Thoracic aorta (tissue), 2 donors: ENCODE data around the gene RASGRP2. TPM values are rescaled to one million over a fixed set of nuclear protein-coding genes. Genes with fewer than 3 reads are reported as not detected.

Source experiments
- ATAC-seq: fragments of 150-250 bp; one replicate; pipeline ENCODE4 v1.8.0; 2017; ENCODE audit warnings: low read depth; ENCODE audit not compliant: insufficient number of reproducible peaks, low FRiP score
- DNase-seq: peaks from one replicate; pipeline ENCODE4 v3.0.0-alpha.2; 2020; ENCODE audit warnings: low spot score
- H3K27ac ChIP-seq, 2 donors: fragments of 200-600 bp; sonication (generic); 1 replicate in 1 of 2; 2 replicates in 1 of 2; pipeline ENCODE4 v1.5.1; 2016; ENCODE audit warnings: mild to moderate bottlenecking in 2 of 2, moderate library complexity in 2 of 2
- H3K27me3 ChIP-seq: fragments of 200-600 bp; sonication (generic); replicated peaks from 2 replicates; pipeline ENCODE4 v1.6.0; 2016; ENCODE audit warnings: mild to moderate bottlenecking; ENCODE audit not compliant: insufficient read depth
- H3K36me3 ChIP-seq: fragments of 200-600 bp; sonication (generic); one replicate; pipeline ENCODE4 v1.5.1; 2016
- H3K4me1 ChIP-seq, 2 donors: fragments of 200-600 bp; sonication (generic); 1 replicate in 1 of 2; 2 replicates in 1 of 2; pipeline versions ENCODE4 v1.5.1 to v1.6.0; 2016; ENCODE audit warnings: low read depth in 2 of 2, mild to moderate bottlenecking in 1 of 2; ENCODE audit not compliant: control insufficient read depth in 1 of 2
- H3K4me3 ChIP-seq: fragments of 200-600 bp; sonication (generic); 2 replicates; pipeline ENCODE4 v1.5.1; 2016; ENCODE audit warnings: mild to moderate bottlenecking
- H3K9me3 ChIP-seq: fragments of 200-600 bp; sonication (generic); 2 replicates; pipeline ENCODE4 v1.5.1; 2016
- total RNA-seq, 2 donors: library from RNA; depleted of rRNA; stranded (reverse); fragments of >200 nt; gene quantifications; one replicate each; pipeline versions ENCODE4 v1.1.0 to v1.2.3, GENCODE V29; 2016
- TF ChIP-seq, protein P1 (sequence below): fragments of 200-600 bp; sonication (generic); IDR thresholded peaks from one replicate; pipeline ENCODE4 v1.5.1; 2019; ENCODE audit warnings: antibody characterized with exemption

The RASGRP2 gene
- total RNA-seq, 2 donors from 2014 or later = 78.4 to 89.1 TPM

DNA sequence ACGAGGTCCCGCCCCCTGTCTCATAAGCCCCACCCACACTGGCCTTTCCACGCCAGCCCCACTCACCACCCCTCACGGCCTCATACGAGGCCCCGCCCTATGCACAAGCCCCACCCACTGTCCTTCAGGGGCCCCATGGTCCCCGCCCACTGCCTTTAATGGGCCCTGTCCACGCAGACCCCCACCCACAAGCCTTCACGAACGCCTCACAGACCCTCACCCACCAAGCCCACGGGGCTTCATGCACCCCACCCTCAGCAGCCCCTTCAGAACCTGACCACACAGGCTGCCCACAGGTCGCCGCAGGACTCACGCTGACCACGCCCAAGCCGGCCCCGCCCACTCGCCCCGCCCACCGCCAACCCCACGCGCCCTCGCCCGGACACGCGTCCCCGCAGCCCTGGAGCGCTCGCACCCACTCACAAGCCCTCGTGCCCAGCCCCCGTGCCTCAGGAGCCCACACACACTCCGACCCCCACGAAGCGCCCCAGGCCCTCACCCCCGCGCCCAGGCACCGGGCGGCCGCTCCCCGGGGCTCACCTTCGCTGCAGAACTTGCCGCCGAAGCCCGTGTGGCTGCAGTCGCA, 31.4 kb downstream of the RASGRP2 start:
- no peak for DNase-seq

DNA sequence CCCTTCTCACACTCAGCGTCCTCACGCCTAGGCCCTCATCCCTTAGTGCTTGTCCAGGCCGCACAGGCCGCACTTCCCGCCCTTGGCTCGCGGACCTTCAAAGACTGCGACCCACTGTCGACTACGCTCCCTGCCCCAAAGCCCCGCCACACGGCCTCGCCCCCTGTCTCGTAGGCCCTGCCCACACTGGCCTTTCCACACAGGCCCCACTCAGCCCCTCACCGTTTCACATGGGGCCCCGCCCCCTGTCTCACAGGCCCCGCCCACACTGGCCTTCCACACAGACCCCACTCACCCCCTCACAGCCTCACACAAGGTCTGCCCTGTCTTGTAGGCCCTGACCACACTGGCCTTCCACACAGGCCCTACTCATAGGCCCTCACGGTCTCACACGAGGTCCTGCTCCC, 32.0 kb downstream of the RASGRP2 start:
- TF ChIP-seq, protein P1, sequence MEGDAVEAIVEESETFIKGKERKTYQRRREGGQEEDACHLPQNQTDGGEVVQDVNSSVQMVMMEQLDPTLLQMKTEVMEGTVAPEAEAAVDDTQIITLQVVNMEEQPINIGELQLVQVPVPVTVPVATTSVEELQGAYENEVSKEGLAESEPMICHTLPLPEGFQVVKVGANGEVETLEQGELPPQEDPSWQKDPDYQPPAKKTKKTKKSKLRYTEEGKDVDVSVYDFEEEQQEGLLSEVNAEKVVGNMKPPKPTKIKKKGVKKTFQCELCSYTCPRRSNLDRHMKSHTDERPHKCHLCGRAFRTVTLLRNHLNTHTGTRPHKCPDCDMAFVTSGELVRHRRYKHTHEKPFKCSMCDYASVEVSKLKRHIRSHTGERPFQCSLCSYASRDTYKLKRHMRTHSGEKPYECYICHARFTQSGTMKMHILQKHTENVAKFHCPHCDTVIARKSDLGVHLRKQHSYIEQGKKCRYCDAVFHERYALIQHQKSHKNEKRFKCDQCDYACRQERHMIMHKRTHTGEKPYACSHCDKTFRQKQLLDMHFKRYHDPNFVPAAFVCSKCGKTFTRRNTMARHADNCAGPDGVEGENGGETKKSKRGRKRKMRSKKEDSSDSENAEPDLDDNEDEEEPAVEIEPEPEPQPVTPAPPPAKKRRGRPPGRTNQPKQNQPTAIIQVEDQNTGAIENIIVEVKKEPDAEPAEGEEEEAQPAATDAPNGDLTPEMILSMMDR = no peak
- ATAC-seq (no peak), DNase-seq (no peak)
- peaks cover 3 to 6% of the 10 kb centered on the region in 2 donors for H3K4me1 ChIP-seq
- peaks cover 7% of the 10 kb centered on the region for H3K27me3 ChIP-seq
- H3K36me3 ChIP-seq = no peaks in the 10 kb centered on the region
- no peak overlapping the region for H3K27ac ChIP-seq
- no peaks in the 10 kb centered on the region for H3K9me3 ChIP-seq
- no peak overlapping the region for H3K4me3 ChIP-seq

More for the DNA sequence above, 31.4 kb downstream of the RASGRP2 start:
- TF ChIP-seq, protein P1 = no peak
- Histone ChIP-seq H3K36me3 (no peaks in the 10 kb centered on the region), H3K4me3 (no peak overlapping the region), H3K27ac (no peak overlapping the region), H3K9me3 (no peaks in the 10 kb centered on the region), H3K4me1 (peaks cover 3 to 6% of the 10 kb centered on the region in 2 donors), H3K27me3 (peaks cover 7% of the 10 kb centered on the region)
- ATAC-seq = no peak

DNA sequence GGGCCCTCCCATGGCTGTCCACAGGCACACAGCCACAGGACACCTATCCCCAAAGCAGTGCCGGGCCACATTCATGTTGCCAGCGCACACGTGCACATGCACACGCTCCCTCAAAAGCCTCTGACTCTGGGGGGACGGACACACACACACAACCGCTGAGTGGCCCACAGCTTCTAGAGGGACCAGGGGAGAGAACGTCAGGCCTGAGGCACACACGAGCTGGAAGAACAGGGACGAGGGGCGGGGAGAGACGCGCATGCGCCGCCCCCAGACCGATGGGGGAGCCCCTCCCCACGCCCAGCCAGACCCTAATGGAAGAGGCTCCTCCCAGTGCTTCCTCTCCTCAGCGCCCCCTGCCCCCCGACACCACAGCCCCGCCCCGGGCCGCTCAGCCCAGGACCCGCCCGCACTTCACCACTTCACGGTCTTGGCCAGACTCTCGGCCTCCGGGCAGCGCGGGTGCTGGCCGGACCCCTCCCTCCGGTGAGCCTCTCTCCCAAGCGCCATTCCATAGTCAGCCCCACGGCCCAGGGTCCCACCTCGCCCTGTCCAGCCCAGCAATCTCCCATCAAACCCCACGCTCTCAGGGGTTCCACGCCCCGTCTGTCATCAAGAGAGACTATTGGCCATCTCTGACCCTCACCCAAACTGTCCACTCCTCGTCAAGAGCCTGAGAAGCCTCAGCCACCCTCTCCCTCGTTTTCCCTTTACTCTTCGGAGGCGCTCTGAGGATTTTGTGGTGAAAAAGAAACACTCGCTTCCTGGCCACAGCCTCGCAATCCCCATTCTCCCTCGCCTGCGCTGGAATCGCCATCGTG, 32.6 kb downstream of the RASGRP2 start:
- no peaks in the 10 kb centered on the region for H3K36me3 ChIP-seq
- H3K9me3 ChIP-seq = no peaks in the 10 kb centered on the region
- H3K27ac ChIP-seq = no peak overlapping the region
- TF ChIP-seq, protein P1 = no peak
- H3K4me1 ChIP-seq = peaks cover 3 to 6% of the 10 kb centered on the region in 2 donors
- DNase-seq (no peak), ATAC-seq (no peak)
- no peak overlapping the region for H3K4me3 ChIP-seq
- peaks cover 6% of the 10 kb centered on the region for H3K27me3 ChIP-seq

DNA sequence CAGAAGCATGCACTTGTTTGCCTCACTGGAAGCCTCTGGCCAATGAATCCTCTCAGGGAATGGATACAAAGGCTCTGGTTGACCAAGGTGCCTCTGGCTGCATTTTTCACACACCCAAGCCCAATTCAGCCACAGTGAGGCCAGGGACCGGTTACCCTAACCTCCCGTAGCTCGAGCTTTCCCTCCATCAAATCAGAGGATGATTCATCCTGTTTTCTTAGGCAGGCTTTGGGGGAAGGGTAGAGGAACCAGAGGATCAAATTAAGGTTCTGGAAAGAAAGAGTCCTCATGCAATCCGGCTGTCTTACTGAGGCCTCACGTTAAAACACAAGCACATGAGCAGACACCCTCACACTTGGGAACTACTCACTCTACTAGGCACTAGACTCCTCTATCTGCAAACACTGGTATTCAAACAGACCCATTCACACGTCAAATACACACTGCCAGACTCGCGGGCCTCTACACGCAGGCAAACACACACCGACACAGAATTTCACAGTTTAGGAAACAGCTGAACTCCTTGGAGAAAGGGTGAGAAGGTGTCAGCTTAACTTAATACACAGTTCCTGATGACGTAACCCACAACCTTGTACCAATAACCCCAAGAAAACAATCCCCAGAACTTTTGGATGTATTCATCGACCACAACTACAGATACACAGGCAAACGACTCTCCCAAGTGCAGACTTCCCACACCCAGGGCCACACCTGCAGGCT, 33.4 kb downstream of the RASGRP2 start:
- DNase-seq = no peak
- no peaks in the 10 kb centered on the region for H3K36me3 ChIP-seq
- H3K9me3 ChIP-seq = no peaks in the 10 kb centered on the region
- H3K4me3 ChIP-seq = no peak overlapping the region
- H3K4me1 ChIP-seq = peaks cover 3 to 6% of the 10 kb centered on the region in 2 donors
- no peak for ATAC-seq
- TF ChIP-seq, protein P1 = no peak
- H3K27ac ChIP-seq = no peak overlapping the region
- no peaks in the 10 kb centered on the region for H3K27me3 ChIP-seq

DNA sequence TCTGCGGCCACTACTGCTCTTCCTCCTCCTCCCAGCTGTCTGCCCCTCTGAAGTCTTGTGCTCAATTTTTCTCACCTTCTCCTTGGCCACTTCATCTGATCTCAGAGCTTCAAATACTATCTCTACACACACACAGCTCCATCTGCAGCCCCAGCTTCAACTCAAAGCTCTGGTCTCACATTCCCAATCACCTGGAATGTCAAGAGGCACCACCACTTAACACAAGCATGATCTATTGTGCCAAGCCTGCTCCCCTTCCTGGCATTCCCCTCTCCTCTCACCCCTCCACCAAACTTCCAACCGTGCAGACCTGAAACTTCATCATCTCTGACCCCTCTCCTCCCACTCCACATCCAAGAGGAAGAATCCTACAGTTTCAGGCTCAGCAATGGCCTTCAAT, 38.4 kb downstream of the RASGRP2 start:
- no peaks in the 10 kb centered on the region for H3K36me3 ChIP-seq
- DNase-seq (no peak), ATAC-seq (no peak)
- TF ChIP-seq, protein P1 = no peak
- H3K4me3 ChIP-seq = no peak overlapping the region
- no peak overlapping the region for H3K27ac ChIP-seq
- H3K9me3 ChIP-seq = no peaks in the 10 kb centered on the region
- H3K27me3 ChIP-seq = no peaks in the 10 kb centered on the region
- H3K4me1 ChIP-seq = no peaks in the 10 kb centered on the region
